OCI-LY3 (cell line): ENCODE results near the gene INAFM2.
A peak's percentile ranks its signal among the peaks of the same experiment; 100 is the strongest.

ENCODE experiments used
- H2AFZ ChIP-seq: fragments of 200-600, 300-600 bp; shearing (Covaris generic); 2 replicates; pipeline ENCODE4 v1.6.0; 2014; ENCODE audit warnings: antibody characterized with exemption, low read depth, low read length
- H3K27ac ChIP-seq: fragments of 200-600, 300-600 bp; sonication (generic); 2 replicates; pipeline ENCODE4 v1.5.1; 2014; ENCODE audit warnings: mild to moderate bottlenecking, low read length, moderate library complexity, mixed read lengths
- H3K27me3 ChIP-seq: fragments of 200-600, 300-600 bp; sonication (generic); 2 replicates; pipeline ENCODE4 v1.6.1; 2014; ENCODE audit warnings: low read depth, low read length, mixed read lengths
- H3K36me3 ChIP-seq: fragments of 200-600, 300-600 bp; sonication (generic); replicated peaks from 2 replicates; pipeline ENCODE3; 2014; ENCODE audit warnings: low read depth, low read length, mixed read lengths
- H3K4me1 ChIP-seq: fragments of 300-600, 200-600 bp; sonication (generic); 2 replicates; pipeline ENCODE4 v1.6.1; 2014; ENCODE audit warnings: low read length, mixed read lengths
- H3K4me2 ChIP-seq: fragments of 200-600, 300-600 bp; sonication (generic); 2 replicates; pipeline ENCODE4 v1.6.1; 2014; ENCODE audit warnings: low read length, mixed read lengths
- H3K4me3 ChIP-seq: fragments of 300-600, 200-600 bp; sonication (generic); 2 replicates; pipeline ENCODE4 v1.5.1; 2014; ENCODE audit warnings: antibody characterized with exemption, mild to moderate bottlenecking, low read length, moderate library complexity
- H3K79me2 ChIP-seq: fragments of 300-600, 200-600 bp; shearing (Covaris generic); 2 replicates; pipeline ENCODE4 v1.6.1; 2014; ENCODE audit warnings: mild to moderate bottlenecking, low read length, mixed read lengths
- H3K9ac ChIP-seq: fragments of 300-600, 200-600 bp; shearing (Covaris generic); 2 replicates; pipeline ENCODE4 v1.6.0; 2014; ENCODE audit warnings: mild to moderate bottlenecking, low read length, moderate library complexity
- H3K9me3 ChIP-seq: fragments of 200-600, 300-600 bp; shearing (Covaris generic); 2 replicates; pipeline ENCODE4 v1.6.1; 2014; ENCODE audit warnings: low read length, mixed read lengths; ENCODE audit not compliant: insufficient read depth
- H4K20me1 ChIP-seq: fragments of 200-600, 300-600 bp; sonication (generic); 2 replicates; pipeline ENCODE4 v1.6.1; 2016; ENCODE audit warnings: low read length, mixed read lengths; ENCODE audit not compliant: insufficient read depth
- CTCF ChIP-seq: fragments of 200-600, 300-600 bp; sonication (generic); IDR thresholded peaks from 2 replicates; pipeline ENCODE4 v1.5.1; 2014; ENCODE audit warnings: antibody characterized with exemption, low read length, low read depth
- EZH2phosphoT487 ChIP-seq: fragments of 200-600 bp; shearing (Covaris generic); IDR thresholded peaks from 2 replicates; pipeline ENCODE4 v1.6.1; 2018; ENCODE audit warnings: antibody characterized with exemption, mixed run types, low read depth

INAFM2 gene

GRCh38 chr15:40306908-40307307, 16.6 kb upstream of the INAFM2 start:
- Histone ChIP-seq H3K4me1 (peaks cover 39% of the 10 kb centered on the region), H3K27me3 (peaks cover 7% of the 10 kb centered on the region), H3K27ac (no peak overlapping the region), H3K4me2 (peak overlapping the region; percentile 99), H3K79me2 (no peaks in the 10 kb centered on the region), H3K4me3 (peak overlapping the region; percentile 88), H3K9me3 (no peaks in the 10 kb centered on the region), H3K36me3 (no peaks in the 10 kb centered on the region), H4K20me1 (no peaks in the 10 kb centered on the region), H3K9ac (peak overlapping the region; percentile 48; the same call in 1 of the 2 replicates), H2AFZ (no peak overlapping the region)
- TF ChIP-seq EZH2phosphoT487, result no peak
- no peak for TF ChIP-seq CTCF

- H3K9me3 ChIP-seq, result no peaks in the 10 kb centered on the region
- no peaks in the 10 kb centered on the region for H3K36me3 ChIP-seq
- H3K4me1 ChIP-seq, result peaks cover 39% of the 10 kb centered on the region
- TF ChIP-seq CTCF (peak; percentile 39), EZH2phosphoT487 (no peak)
- H3K79me2 ChIP-seq, result no peaks in the 10 kb centered on the region
- no peaks in the 10 kb centered on the region for H4K20me1 ChIP-seq
- H3K4me3 ChIP-seq, result peak within 1 kb of the TSS; percentile 88
- peak within 1 kb of the TSS; percentile 99 for H3K4me2 ChIP-seq
- H3K9ac ChIP-seq, result peak within 1 kb of the TSS; percentile 91
- H2AFZ ChIP-seq, result peak within 1 kb of the TSS; percentile 52
- H3K27me3 ChIP-seq, result peaks cover 14% of the 10 kb centered on the region
- peak within 1 kb of the TSS; percentile 71 for H3K27ac ChIP-seq
These were observed 15.9 kb upstream of the INAFM2 start, which contains the start of gene PLCB2 for GRCh38 chr15:40307421-40308211. Gene PLCB2 (minus strand): TSS chr15:40307935. CDS start chr15:40307672, 263 bp downstream.

GRCh38 chr15:40309344-40309862, 14.1 kb upstream of the INAFM2 start:
- H3K4me1 ChIP-seq, result peaks cover 48% of the 10 kb centered on the region
- H3K79me2 ChIP-seq, result no peaks in the 10 kb centered on the region
- H3K4me3 ChIP-seq, result peak overlapping the region; percentile 88
- H2AFZ ChIP-seq, result no peak overlapping the region
- H3K4me2 ChIP-seq, result peak overlapping the region; percentile 99
- H3K36me3 ChIP-seq, result no peaks in the 10 kb centered on the region
- no peaks in the 10 kb centered on the region for H4K20me1 ChIP-seq
- no peak for TF ChIP-seq EZH2phosphoT487
- TF ChIP-seq CTCF, result no peak
- peaks cover 22% of the 10 kb centered on the region for H3K27me3 ChIP-seq
- no peaks in the 10 kb centered on the region for H3K9me3 ChIP-seq
- H3K9ac ChIP-seq, result peak overlapping the region; percentile 91; the same call in 1 of the 2 replicates
- H3K27ac ChIP-seq, result no peak overlapping the region

GRCh38 chr15:40310001-40310959, 13.2 kb upstream of the INAFM2 start:
- H3K27ac ChIP-seq, result no peak overlapping the region
- H3K36me3 ChIP-seq, result no peaks in the 10 kb centered on the region
- H3K79me2 ChIP-seq, result no peaks in the 10 kb centered on the region
- H3K27me3 ChIP-seq, result peaks cover 28% of the 10 kb centered on the region
- no peak overlapping the region for H2AFZ ChIP-seq
- H3K4me3 ChIP-seq, result no peak overlapping the region
- H4K20me1 ChIP-seq, result no peaks in the 10 kb centered on the region
- peaks cover 48% of the 10 kb centered on the region for H3K4me1 ChIP-seq
- H3K9ac ChIP-seq, result no peak overlapping the region
- H3K9me3 ChIP-seq, result no peaks in the 10 kb centered on the region
- no peak overlapping the region for H3K4me2 ChIP-seq
- peak; percentile 86 for TF ChIP-seq CTCF
- no peak for TF ChIP-seq EZH2phosphoT487
